SW480 (cell line): ENCODE data around the gene RAB20.
"Not testable (repeated sequence)": the region's sequence is repeated elsewhere in the genome, so short reads cannot be mapped to it uniquely, and the experiment has no call there.

Source experiments
- DNase-seq: peaks from one replicate; pipeline ENCODE4 v3.0.0-alpha.2; 2016; ENCODE audit warnings: low spot score

Gene RAB20

DNA sequence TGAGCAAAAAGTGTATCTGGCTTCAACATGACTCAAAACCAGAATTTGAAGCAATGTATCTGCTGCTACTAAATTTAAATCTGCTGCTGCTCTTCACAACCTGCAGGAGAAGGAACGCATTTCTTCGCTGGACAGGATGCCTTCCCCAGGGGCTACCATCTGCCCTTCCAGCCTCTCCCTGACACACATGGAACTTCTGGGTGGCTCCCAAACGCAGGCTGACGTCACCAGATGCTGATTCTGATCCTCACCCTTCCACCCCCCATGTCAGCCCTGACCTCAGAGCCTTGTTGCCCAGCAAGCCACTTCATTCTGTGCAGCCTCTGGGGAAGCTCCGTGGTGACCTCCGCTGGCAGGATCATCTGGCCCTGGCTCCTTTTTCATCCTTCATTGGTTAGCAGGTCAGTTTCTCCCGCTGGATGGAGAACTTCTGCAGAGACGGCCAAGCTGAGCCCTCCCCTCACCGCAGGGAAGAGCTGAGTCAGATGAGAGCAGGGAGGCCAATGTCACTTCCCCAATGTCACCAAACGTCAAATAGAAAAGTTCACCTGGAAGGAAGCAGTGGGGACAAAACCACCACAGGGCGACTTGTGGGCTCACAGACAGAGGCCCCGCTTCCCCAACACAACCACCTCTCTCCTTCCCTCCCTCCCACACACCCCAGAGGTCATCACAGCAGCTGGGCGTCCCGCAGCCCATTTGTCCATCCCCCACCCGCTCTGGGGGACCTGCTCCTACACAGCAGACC is 14.0 kb upstream of the RAB20 start:
- DNase-seq, result peak; percentile 77

DNA sequence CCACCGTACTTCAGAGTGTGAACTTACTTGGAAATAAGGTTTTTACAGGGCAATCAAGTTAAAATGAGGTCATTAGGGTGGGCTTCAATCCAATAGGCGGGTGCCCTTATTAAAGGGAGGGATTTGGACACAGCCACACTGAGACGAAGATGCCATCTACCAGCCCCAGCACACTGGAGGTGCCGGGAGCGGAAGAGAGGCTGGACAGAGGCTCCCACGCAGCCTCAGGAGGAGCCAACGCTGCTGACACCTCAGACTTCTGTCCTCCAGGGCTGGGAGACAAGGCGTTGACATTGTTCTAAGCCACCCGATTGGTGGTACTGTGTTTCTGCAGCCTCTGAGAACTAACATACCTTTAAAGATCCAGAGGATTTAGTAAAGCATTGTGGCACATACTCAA is 12.6 kb upstream of the RAB20 start:
- no peak for DNase-seq

DNA sequence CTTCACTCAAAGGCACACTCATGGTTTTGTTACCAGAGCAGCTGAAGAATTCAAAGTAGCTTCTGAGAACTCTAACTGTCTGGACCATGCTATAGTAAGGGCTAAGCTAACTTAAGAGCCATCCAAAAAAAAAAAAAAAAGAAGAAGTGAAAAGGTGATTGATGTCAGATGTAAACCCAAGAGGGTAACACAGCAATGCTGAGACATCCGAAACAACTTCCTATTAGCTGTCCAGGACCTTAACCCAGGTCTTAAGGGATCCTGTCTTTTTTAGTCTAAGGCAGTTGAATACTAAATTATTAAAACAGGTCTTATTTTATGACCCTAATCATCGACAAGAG is 11.2 kb upstream of the RAB20 start:
- no peak for DNase-seq

DNA sequence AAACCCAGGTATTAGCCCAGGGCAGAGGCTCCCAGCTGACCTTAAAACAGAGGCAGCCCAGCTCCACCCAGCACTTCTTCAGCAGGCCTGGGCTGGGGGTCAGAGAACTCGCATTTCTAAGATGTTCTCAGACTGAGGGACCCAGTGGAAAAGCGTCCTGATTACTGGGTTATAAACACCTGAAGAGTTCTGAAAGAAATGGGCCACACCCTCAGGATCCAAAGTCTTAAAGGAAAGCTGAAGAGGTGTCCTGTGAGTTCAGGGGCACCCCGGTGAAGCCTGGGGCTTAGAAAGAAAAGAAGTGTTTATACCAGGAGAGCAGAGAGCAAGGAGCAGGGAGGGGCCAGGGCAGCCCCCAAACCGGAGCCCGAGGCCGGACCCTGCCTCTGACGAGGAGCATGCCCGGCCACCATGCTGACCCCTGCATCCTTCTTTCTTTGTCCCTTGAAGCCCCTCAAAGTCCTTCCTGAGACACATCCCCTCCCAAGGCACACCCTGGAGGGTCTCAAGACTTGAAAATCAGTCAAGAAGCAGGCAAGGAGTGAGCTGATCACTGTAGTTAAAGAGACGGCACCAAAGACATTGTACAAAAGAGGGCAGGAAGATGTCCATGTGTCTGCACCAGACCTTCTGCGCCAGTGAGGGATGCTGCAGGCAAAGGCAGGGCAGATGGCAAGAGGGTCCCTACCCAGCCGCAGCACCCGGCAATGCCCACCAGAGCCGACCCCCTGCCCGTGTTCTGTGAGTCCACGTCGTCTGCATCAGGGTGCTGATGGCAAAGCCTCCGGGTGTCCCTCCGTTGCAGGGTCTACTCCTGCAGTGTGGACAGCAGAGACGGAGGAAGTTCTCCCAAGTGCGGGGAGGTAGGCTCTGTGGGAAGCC is 10.6 kb upstream of the RAB20 start:
- DNase-seq, result no peak

DNA sequence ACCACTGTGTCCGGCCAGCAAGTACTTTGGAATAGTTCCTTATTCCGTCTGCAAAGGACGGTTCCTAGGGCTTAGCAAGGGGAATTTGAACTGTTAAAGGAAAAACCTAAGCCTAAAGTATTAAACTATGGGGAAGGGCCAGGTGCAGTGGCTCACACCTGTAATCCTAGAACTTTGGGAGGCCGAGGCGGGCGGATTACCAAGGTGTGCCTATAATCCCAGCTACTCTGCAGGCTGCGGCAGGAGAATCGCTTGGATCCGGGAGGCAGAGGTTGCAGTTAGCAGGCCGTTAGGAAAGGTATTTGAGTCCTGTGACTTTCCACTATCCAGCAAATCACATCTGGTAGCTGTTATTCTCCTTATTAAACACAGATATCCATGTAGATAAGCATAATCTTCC is 9.4 kb upstream of the RAB20 start:
- no peak for DNase-seq

DNA sequence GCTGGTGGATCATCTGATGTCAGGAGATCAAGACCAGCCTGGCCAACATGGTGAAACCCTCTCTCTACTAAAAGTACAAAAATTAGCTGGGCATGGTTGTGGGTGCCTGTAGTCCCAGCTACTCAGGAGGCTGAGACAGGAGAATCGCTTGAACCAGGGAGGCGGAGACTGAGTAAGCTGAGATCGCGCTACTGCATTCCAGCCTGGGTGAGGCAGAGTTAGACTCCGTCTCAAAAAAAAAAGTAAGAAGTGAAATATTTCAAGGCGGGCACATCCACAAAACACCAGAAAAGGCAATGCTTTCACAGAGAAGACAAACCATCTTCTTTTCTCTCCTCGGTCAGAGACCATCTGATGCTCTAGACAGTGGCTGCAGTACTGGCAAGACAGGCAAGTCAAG is 8.4 kb upstream of the RAB20 start:
- not testable (repeated sequence) for DNase-seq

DNA sequence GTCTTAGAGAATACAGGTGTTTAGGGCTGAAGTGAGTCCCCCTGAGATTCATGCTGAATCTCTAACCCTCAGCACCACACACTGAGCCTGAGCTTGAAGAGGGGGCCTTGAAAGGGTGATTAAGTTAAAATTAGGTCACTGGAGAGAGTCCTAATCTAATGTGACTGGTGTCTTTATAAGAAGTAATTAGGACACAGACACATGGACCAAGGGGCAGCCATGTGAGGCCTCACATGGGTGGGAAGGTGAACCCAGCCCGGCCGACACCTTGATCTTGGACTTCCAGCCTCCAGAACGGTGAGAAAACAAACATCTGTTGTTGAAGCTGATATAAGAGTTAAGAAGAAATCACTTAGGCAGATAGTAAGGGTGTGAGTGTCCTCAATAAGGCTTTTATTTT is 7.1 kb upstream of the RAB20 start:
- no peak for DNase-seq

DNA sequence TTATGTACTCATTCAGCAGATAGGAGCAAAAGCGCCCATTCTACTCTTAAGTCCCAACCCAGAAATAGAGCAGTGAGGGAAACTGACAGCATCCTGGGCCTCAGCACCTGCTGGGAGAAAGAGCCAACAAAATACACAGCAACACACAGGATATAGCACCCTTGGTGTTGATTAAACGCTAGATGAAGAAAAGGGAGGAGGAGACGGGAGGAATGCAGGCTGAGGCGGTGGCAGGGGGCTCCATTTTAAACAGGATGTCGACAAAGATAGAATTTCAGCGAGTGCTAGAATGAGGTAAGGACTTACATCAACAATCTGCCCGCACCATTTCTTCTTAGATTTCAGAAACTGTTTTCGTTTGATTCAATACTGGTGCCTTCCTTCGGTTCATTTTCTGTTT is 4.6 kb upstream of the RAB20 start:
- no peak for DNase-seq

DNA sequence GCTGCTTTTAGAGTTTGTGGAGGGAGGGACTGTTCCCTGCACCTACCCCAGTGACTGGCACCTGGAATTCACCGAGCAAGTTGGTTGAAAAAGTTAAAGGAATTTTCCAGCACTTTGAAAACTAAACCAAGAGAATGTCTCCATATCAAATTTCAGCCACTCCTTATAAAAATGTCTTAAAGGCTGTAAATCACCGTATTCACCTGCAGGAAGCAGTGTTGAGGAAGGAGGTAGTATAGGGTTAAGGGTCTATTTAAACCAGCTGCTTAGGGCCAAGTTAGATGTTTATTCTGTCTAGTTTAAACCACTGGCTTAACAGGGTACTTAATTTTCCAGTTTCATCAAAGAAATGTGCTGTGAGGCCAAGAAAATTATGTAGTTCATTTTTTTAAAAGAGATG is 3.8 kb upstream of the RAB20 start:
- peak; percentile 54 for DNase-seq

DNA sequence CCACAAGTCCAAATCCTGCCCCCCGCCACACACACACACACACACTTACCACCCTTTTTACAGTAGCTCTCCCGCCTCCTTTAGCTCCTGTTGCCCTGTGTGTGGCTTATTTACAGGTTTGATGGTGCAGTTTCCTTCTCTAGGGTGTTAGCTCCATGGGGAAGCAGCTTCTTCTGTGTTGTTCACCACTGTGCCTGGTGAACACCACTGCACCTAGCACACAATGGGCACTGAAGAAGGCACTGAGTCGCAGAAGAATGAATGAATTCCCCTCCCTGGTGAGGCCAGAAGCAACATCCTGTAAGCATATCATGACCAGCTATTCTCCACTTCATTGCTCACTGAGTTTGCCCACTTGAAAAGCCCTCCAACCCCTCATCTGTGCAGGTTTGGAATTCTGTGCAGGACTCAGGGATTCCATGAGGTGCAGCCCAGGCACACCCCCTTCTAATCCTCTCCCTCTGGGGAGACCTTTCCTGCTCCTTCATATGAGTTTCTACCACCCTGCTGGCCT is 3.0 kb upstream of the RAB20 start:
- DNase-seq, result no peak

DNA sequence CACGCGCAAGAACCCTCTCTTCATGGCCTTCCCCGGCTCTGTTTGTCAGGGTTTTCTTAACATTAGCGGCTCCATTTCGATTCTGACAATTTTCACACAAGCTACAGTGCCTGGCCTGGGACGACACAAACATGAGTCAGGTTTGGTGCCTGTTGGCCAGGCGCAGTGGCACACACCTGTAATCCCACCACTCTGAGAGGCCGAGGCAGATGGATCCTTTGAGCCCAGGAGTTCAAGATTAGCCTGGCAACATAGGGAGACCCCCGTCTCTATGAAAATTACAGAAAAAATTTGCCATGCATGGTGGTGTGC is 1.9 kb upstream of the RAB20 start:
- no peak for DNase-seq

DNA sequence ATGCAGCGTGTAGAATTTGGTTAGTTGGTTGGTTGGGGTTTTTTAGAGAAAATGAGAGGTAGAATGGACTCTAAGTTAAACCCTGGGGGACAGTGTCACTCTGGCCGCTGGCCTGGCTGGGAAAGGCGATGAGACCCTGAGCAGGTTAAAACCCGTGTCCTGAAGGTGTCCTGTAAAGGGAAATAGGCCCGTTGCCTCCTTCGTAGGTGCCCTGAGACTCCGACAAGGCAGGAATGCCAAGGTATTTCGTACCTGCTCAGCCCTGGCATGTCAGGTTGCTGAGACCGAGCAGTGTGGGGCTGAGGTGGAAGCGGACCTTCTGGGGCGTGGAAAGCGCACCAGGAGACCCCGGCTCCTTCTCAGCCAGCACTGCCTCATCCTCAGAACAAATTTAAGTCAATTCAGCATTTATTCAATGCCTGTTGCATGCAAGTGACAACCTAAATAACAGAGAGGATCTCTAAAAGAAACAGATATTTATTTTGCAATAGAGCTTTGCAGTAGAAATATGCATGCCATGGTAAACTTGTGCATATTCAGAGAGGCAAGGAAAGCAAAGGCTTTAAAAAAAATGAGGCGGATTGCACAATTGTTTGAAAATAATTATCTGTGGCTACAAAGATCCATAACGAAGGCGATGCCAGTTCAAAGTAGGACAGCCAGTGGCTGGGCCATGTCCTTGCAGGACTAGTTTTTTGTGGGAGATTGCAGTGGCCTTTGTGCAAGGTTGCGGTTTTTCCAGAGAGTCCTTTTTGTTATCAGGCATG is 1.4 kb upstream of the RAB20 start:
- no peak for DNase-seq

DNA sequence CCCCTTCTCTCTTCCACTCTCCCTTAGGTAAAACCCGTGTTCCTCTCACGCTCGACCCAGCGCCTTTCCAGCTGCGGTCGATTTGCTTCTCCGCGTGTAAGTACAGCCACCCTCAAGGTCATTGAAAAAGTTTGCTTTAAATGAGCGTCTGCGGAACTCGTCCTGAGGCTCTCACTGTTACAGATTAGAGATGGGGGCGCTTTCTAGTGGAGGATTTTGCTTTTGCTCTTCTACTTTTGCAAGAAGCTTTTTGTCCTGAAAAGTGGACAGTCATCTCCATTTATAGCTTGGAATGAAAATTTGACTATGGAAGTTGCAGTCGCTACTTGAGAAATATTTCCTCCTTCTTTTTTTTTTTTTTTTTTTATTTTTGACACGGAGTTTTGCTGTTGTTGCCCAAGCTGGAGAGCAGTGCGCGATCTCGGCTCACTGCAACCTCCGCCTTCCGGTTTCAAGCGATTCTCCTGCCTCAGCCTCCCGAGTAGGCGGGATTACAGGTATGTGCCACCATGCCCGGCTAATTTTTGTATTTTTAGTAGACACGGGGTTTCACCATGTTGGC is 595 bp upstream of the RAB20 start:
- DNase-seq, result peak; percentile 64

DNA sequence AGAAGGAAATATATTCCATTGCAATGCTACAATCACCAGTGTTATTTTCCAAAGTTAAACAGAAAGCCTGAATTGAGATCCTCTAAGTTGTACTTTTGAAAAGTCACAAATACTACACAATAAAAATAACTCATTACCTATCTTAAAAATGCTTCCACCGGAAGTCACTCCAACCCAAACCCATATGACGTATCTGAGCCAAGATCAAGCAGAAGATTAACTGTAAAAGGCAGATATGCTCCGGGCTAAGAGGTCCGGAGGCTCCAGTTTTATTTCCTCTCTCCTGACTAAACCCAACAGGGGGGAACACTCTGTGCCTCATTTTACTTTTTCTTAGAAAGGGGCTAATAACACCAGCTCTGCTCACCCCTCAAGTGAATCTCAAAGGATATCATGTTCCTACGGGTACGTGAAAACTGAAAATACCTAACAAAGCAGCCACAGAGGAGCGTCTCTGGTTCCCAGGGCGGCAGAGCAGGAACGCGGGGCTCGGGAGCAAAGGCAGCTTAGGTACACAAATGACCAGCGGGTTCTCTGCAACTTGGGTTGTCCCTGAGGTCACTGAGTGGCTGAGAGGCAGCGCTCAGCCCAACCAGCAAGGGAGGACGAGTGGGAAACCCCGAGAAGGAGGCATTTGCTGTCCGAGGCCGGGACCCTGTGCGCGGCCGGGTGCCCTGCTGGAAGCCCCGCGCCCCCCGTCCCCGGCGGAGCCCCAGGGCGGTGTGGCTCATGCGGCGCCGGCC is 750 bp downstream of the RAB20 start:
- peak; percentile 68 for DNase-seq

DNA sequence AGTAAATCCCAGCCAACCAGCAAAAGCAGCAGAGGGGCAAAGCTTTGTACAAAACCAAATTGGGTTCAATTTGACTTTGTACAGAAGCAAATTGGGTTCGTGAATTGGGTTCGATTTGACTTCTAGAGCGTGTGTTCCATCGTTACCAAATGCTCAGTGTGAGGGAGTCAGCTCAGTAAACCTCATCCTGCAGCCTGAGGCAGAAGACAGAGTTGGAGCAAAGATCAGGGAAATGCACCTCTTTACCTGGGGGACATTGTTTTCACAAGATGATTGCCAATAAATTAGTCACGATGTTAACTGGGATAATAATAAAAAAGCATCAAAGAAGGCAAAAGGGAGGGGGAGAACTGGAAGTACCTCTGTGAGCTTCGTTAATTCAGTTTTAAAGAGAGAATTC is 1.5 kb downstream of the RAB20 start:
- no peak for DNase-seq

DNA sequence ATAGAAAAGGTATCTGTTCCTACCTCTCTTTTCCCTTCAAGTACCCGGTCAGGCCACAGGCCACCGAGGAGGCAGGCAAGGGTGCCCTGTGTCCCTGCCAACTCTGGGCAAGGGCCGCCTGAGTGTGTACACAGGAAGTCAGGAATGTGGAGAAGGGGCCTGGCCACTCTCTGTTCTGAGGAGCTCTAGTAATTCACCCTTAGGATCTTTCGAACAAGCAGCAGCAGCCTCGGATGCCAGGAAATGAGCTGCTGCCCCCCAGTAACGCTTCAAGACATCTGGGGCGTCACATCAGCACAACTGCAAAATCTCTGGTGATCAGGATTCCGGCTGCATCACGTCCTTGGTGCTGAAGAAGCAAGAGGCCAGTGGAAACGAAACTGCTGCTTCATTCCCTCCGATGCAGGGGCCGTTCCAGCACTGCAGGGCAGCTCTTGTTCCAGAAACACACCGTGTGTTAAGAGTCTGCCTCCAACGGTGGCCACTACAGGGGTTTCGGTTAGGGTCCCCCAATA is 2.0 kb downstream of the RAB20 start:
- DNase-seq, result no peak

DNA sequence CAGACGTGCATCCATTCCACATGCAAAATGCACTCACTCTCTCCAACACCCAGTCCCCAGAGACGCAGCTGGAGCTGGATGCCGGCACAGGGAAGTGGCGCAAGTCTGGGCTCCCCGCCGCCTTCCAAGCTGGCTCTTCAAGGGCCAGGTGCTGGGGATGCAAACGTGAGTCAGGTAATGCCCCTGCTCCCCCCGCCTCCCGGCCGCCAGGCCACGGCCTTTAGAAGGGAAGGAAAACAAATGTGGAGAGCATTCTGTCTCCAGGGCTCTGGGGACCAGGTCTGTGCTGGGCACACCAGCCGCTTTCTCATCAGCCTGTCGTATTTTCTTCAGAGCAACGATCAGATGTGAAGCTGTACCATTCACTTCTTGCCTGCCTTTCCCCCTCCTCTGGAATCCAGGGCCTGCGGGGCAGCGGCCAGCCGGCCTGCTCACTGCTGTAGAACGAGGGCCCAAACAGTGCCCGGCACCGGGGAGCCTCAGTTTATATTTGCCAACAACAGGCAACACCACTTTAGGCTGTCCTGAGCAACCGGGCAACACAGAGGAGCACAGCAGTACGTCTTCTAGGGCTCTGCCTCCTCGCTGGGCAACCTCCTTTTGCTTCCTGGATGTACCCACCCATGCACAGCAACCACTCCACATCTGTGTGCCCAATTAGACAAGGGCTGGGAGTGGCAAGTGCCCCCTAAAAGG is 3.8 kb downstream of the RAB20 start:
- no peak for DNase-seq

DNA sequence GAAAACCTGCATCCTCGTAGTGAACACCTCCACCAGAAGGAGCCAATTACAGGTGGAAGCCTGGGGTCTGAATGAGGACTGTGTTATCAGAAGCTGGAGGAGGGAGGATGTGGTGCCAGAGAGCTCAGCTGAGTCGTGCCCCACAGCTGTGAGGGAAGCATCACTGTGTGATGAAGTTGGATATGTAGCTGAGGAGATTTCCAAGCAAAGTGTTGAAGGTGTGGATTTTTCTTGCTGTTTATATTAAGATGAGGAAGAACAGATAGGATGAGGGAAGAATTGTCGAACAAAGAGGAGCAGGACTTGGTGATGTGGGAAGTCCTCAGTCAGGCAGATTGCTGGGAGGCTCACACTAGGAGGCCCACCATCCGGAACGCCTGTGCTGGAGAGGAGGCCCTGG is 4.4 kb downstream of the RAB20 start:
- no peak for DNase-seq

DNA sequence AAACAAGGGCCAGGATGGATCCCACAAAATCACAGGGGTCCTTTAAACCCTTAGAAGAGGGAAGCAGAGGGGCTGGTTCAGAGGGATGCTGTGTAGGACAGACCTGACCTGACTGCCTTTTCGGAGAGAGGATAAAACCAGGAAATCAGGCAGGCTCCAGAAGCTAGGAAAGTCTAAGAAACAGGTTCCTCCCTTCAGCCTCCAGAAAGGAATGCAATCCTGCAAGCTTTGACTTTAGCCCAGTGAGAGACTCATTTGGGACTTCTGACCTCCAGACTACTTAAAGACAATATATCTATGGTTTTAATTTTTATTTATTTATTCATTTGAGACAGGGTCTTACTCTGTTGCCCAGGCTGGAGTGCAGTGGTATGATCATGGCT is 5.3 kb downstream of the RAB20 start:
- DNase-seq, result no peak

DNA sequence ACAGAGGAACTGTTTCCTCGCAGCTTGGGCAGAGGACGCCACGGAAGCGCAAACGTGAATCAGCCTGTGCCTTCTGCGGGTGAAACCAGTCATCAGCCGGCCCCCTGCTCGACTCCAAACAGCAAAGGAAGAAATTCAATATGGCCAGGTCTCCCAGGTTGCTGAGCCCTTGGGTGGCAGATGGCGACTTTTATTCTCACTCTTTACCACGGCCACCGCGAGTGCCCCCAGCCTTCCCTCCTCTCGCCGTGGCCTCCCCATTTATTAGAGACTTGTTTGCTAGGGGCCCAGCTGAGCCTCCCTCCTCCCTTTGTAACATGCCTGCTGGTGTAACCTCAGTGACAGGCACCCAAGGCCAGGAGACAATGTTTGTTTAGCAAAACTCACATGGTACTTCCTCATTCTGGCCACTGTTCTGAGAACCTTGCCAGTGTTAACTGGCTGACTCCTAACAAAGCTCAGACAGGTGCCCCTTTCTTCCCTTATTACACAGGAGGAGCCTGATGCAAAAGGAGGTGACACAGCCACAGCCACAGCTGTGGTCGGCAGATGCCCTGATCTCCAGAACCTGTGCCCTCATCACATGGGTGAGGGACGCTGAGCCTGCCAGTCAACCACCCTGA is 5.8 kb downstream of the RAB20 start:
- DNase-seq, result no peak

DNA sequence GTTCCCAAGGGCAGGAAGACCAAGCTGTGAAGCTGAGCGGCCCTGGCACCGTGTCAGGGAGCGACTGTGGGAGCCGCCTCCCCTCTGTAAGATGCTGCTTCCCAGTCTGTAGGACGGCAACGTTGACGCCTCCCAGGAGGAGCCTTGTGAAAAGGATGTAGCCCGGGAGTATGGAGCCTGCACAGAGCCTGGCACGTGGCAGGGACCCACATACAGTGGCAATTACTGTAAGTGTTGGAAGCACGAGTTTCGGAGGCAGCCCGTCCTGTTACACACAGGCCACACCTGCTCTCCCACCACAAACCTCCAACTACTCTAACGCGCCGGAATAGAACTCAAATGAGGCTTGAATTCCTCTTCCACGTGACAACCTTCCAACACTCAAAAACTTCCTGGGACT is 6.6 kb downstream of the RAB20 start:
- no peak for DNase-seq
